Fibroblast of lung (primary cell): Measurements from ENCODE around the gene ASXL1.

Experiments
- CTCF ChIP-seq, 2 donors: IDR thresholded peaks in 1 of 2; conservative IDR thresholded peaks in 1 of 2; 1 replicate in 1 of 2; 2 replicates in 1 of 2; pipeline ENCODE4 v1.5.1; 2011 to 2012; ENCODE audit warnings: low read length in 2 of 2, control low read depth in 1 of 2, inconsistent platforms in 1 of 2, low read depth in 1 of 2, mild to moderate bottlenecking in 1 of 2
- EZH2 ChIP-seq: IDR thresholded peaks from 2 replicates; pipeline ENCODE4 v1.5.1; 2012; ENCODE audit warnings: low read length, control low read depth, mild to moderate bottlenecking; ENCODE audit errors: missing control alignments

GRCh38 chr20:32443386-32443974 lies 85.3 kb downstream of the ASXL1 start:
- TF ChIP-seq CTCF (conservative IDR thresholded peaks at IDR 0.05 in 1 of 2, IDR thresholded peaks at IDR 0.05 in 1 of 2; ENCODE audit: low read depth in 1 of 2, low read length in 2 of 2) (no peak), EZH2 (no peak)
